GM21515 (cell line): Measurements from ENCODE around the gene CSGALNACT2.
"Not testable (repeated sequence)": the region's sequence is repeated elsewhere in the genome, so short reads cannot be mapped to it uniquely, and the experiment has no call there.

ENCODE experiments used
- ATAC-seq: cut with Tn5 transposase; IDR thresholded peaks from one replicate; pipeline ENCODE4 v1.9.1; 2021; ENCODE audit not compliant: unreplicated experiment

The CSGALNACT2 gene

GRCh38 chr10:43174969-43175368 lies 36.7 kb downstream of the CSGALNACT2 start:
- ATAC-seq = no peak

GRCh38 chr10:43176271-43176670 lies 38.0 kb downstream of the CSGALNACT2 start:
- no peak for ATAC-seq

- no peak for ATAC-seq
Observed at GRCh38 chr10:43177595-43177994, 39.4 kb downstream of the CSGALNACT2 start.

GRCh38 chr10:43181146-43181545 lies 42.9 kb downstream of the CSGALNACT2 start:
- no peak for ATAC-seq

- not testable (repeated sequence) for ATAC-seq
Observed at GRCh38 chr10:43183764-43184163, 45.5 kb downstream of the CSGALNACT2 start.

- ATAC-seq = no peak
Observed at GRCh38 chr10:43186150-43186549, 47.9 kb downstream of the CSGALNACT2 start.

- ATAC-seq = no peak
Observed at GRCh38 chr10:43187213-43187612, 49.0 kb downstream of the CSGALNACT2 start.

GRCh38 chr10:43188702-43189101 lies 50.5 kb downstream of the CSGALNACT2 start:
- no peak for ATAC-seq

GRCh38 chr10:43190289-43190688 lies 52.0 kb downstream of the CSGALNACT2 start:
- ATAC-seq = no peak

- ATAC-seq = no peak
Observed at GRCh38 chr10:43190775-43191174, 52.5 kb downstream of the CSGALNACT2 start.

- ATAC-seq = no peak
Observed at GRCh38 chr10:43192884-43193283, 54.6 kb downstream of the CSGALNACT2 start.

GRCh38 chr10:43193496-43194080 lies 55.3 kb downstream of the CSGALNACT2 start:
- ATAC-seq = no peak

- no peak for ATAC-seq
Observed at GRCh38 chr10:43194266-43194665, 56.0 kb downstream of the CSGALNACT2 start.

- ATAC-seq = no peak
Observed at GRCh38 chr10:43194859-43195258, 56.6 kb downstream of the CSGALNACT2 start.

GRCh38 chr10:43195557-43195956 lies 57.3 kb downstream of the CSGALNACT2 start:
- ATAC-seq = no peak

GRCh38 chr10:43196131-43196980 lies 58.1 kb downstream of the CSGALNACT2 start:
- no peak for ATAC-seq

- ATAC-seq = no peak
Observed at GRCh38 chr10:43196981-43197833, 59.0 kb downstream of the CSGALNACT2 start.

GRCh38 chr10:43197834-43198681 lies 59.8 kb downstream of the CSGALNACT2 start:
- ATAC-seq = no peak

GRCh38 chr10:43198682-43199005 lies 60.4 kb downstream of the CSGALNACT2 start:
- no peak for ATAC-seq

- no peak for ATAC-seq
Observed at GRCh38 chr10:43199088-43199683, 60.9 kb downstream of the CSGALNACT2 start.
